CD4-positive, alpha-beta memory T cell (primary cell): ENCODE measurements around the gene KHDC1. TPM values are rescaled to one million over a fixed set of nuclear protein-coding genes. Genes with fewer than 3 reads are reported as not detected.

Experiments
- polyA plus RNA-seq, 2 donors: library from polyadenylated mRNA; unstranded; fragments of 300-500 nt; fragmentation: Illumina TruSeq; gene quantifications; one replicate each; pipeline ENCODE4 v1.2.3, GENCODE V29; 2021
- total RNA-seq, 2 experiments: library from RNA; stranded (reverse); gene quantifications; one replicate each; pipeline ENCODE4 v1.2.3, GENCODE V29; 2021

The KHDC1 gene
- total and polyA plus RNA-seq, 4 experiments from 2014 or later, result 1.0 to 3.5 (median 1.7) TPM

Other genes with a start within 250 kb of the KHDC1 start
- not detected for gene KHDC1L, start 37.7 kb downstream of the KHDC1 start, total RNA-seq
- gene KHDC1L, start 37.7 kb downstream of the KHDC1 start, polyA plus RNA-seq, result not detected
- gene DPPA5, start 91.1 kb upstream of the KHDC1 start, total RNA-seq, result not detected
- not detected for gene DPPA5, start 91.1 kb upstream of the KHDC1 start, polyA plus RNA-seq
- not detected for gene KHDC3L, start 99.5 kb upstream of the KHDC1 start, total RNA-seq
- gene KHDC3L, start 99.5 kb upstream of the KHDC1 start, polyA plus RNA-seq, result not detected
- not detected for gene OOEP, start 106.7 kb upstream of the KHDC1 start, total RNA-seq
- 1 to 10 TPM in 1 of 2 donors, under 1 TPM in 1; 0.28 to 1.1 TPM for gene OOEP, start 106.7 kb upstream of the KHDC1 start, polyA plus RNA-seq
- gene DDX43, start 131.6 kb upstream of the KHDC1 start, total RNA-seq, result 1 to 10 TPM in 1 of 2 experiments, under 1 TPM in 1; 0.81 to 1.9 TPM
- under 1 TPM; 0.49 to 0.70 TPM for gene DDX43, start 131.6 kb upstream of the KHDC1 start, polyA plus RNA-seq
- 10 to 100 TPM; 16.4 to 17.8 TPM for gene CGAS, start 189.1 kb upstream of the KHDC1 start, total RNA-seq
- gene CGAS, start 189.1 kb upstream of the KHDC1 start, polyA plus RNA-seq, result 10 to 100 TPM in 1 of 2 donors, 1 to 10 TPM in 1; 6.4 to 19.9 TPM
- 10 to 100 TPM; 98.9 to 99.8 TPM for gene MTO1, start 198.5 kb upstream of the KHDC1 start, total RNA-seq
- 10 to 100 TPM; 31.7 to 40.9 TPM for gene MTO1, start 198.5 kb upstream of the KHDC1 start, polyA plus RNA-seq